GM19397 (cell line): Measurements from ENCODE around the gene ACSS1.

Experiments
- ATAC-seq: cut with Tn5 transposase; IDR thresholded peaks from one replicate; pipeline ENCODE4 v1.9.1; 2021; ENCODE audit warnings: mild to moderate bottlenecking, moderate library complexity; ENCODE audit not compliant: unreplicated experiment

ACSS1 gene

GRCh38 chr20:25061103-25061799, 3.3 kb upstream of the ACSS1 start:
- no peak for ATAC-seq

- ATAC-seq, result no peak
These were observed 2.0 kb upstream of the ACSS1 start for GRCh38 chr20:25059866-25060465.

- no peak for ATAC-seq
These were observed 1.2 kb upstream of the ACSS1 start for GRCh38 chr20:25058847-25059810.

GRCh38 chr20:25057234-25058050, 497 bp downstream of the ACSS1 start:
- ATAC-seq, result peak; percentile 24

GRCh38 chr20:25056690-25057233, 1.2 kb downstream of the ACSS1 start:
- ATAC-seq, result peak; percentile 19

GRCh38 chr20:25055711-25056495, 2.0 kb downstream of the ACSS1 start:
- ATAC-seq, result no peak

- no peak for ATAC-seq
These were observed 2.8 kb downstream of the ACSS1 start for GRCh38 chr20:25054995-25055629.

GRCh38 chr20:25054096-25054820, 3.7 kb downstream of the ACSS1 start:
- no peak for ATAC-seq

- no peak for ATAC-seq
These were observed 4.5 kb downstream of the ACSS1 start for GRCh38 chr20:25053255-25054031.

GRCh38 chr20:25052255-25053194, 5.4 kb downstream of the ACSS1 start:
- ATAC-seq, result no peak

- no peak for ATAC-seq
These were observed 6.4 kb downstream of the ACSS1 start for GRCh38 chr20:25051386-25052155.

GRCh38 chr20:25050501-25051350, 7.2 kb downstream of the ACSS1 start:
- no peak for ATAC-seq

GRCh38 chr20:25050082-25050481, 7.9 kb downstream of the ACSS1 start:
- ATAC-seq, result no peak

GRCh38 chr20:25049261-25050060, 8.5 kb downstream of the ACSS1 start:
- ATAC-seq, result no peak
